IMR-90 (cell line): ENCODE results near the gene CA12.

ENCODE experiments used
- BHLHE40 ChIP-seq: fragments of 150-350 bp; IDR thresholded peaks from 2 replicates; pipeline ENCODE4 v1.6.1; 2016; ENCODE audit warnings: mild to moderate bottlenecking, low read depth, low read length
- MAFK ChIP-seq: IDR thresholded peaks from 2 replicates; pipeline ENCODE4 v1.6.1; 2012; ENCODE audit warnings: low read depth, low read length, improper control_type of control experiment
- MAZ ChIP-seq: IDR thresholded peaks from 2 replicates; pipeline ENCODE4 v1.6.1; 2012; ENCODE audit warnings: low read depth, mild to moderate bottlenecking, low read length, improper control_type of control experiment, moderate library complexity, borderline replicate concordance
- MXI1 ChIP-seq: IDR thresholded peaks from 2 replicates; pipeline ENCODE4 v1.6.1; 2012; ENCODE audit warnings: low read depth, mild to moderate bottlenecking, low read length, moderate library complexity, borderline replicate concordance
- POLR2A ChIP-seq: IDR thresholded peaks from 2 replicates; pipeline ENCODE4 v1.6.1; 2012; ENCODE audit warnings: mild to moderate bottlenecking, low read depth, low read length
- RCOR1 ChIP-seq: IDR thresholded peaks from 2 replicates; pipeline ENCODE4 v1.6.1; 2012; ENCODE audit warnings: mild to moderate bottlenecking, low read length, improper control_type of control experiment; ENCODE audit not compliant: insufficient replicate concordance
- RFX5 ChIP-seq: IDR thresholded peaks from 2 replicates; pipeline ENCODE4 v1.8.0; 2012; ENCODE audit warnings: low read depth, mild to moderate bottlenecking, low read length, moderate library complexity
- SMC3 ChIP-seq: fragments of 150-350 bp; IDR thresholded peaks from 2 replicates; pipeline ENCODE4 v1.6.1; 2016; ENCODE audit warnings: low read depth, mild to moderate bottlenecking, antibody characterized with exemption, low read length, moderate library complexity
- TF ChIP-seq, protein P1 (sequence below): conservative IDR thresholded peaks from 2 replicates; pipeline ENCODE4 v1.5.1; 2012; ENCODE audit warnings: mild to moderate bottlenecking, low read depth, low read length, improper control_type of control experiment

DNA sequence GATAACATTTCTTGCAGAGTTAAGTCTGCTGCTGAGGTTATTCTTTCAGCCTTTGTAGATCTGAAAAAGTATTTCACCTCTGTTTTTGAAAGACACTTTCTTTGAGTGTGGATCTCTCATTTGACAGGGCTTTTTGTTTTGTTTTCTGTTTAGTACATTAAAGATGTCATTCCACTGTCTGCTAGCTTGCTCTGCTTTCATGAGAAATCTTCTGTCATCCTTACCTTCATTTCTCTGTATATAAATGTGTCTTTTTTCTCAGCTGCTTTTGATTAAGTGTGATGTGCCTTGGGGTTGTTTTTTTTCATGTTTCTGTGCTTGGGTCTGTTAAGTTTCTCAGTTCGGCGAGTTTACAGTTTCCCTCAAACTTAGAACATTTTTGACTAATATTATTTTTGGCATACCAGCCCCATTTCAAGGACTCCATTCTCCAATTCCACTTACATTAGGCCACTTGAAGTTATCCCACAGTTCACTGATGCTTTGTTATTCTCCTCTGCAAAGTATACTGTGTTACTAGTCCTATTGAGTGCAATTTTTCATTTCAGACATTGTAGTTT is 43.9 kb upstream of the CA12 start:
- TF ChIP-seq, protein P1, sequence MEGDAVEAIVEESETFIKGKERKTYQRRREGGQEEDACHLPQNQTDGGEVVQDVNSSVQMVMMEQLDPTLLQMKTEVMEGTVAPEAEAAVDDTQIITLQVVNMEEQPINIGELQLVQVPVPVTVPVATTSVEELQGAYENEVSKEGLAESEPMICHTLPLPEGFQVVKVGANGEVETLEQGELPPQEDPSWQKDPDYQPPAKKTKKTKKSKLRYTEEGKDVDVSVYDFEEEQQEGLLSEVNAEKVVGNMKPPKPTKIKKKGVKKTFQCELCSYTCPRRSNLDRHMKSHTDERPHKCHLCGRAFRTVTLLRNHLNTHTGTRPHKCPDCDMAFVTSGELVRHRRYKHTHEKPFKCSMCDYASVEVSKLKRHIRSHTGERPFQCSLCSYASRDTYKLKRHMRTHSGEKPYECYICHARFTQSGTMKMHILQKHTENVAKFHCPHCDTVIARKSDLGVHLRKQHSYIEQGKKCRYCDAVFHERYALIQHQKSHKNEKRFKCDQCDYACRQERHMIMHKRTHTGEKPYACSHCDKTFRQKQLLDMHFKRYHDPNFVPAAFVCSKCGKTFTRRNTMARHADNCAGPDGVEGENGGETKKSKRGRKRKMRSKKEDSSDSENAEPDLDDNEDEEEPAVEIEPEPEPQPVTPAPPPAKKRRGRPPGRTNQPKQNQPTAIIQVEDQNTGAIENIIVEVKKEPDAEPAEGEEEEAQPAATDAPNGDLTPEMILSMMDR: no peak
- TF ChIP-seq MXI1 (no peak), MAZ (no peak), BHLHE40 (no peak), RCOR1 (no peak), SMC3 (no peak), POLR2A (no peak), RFX5 (no peak), MAFK (no peak)
